ENCODE results near the gene SCN4A.

DNA sequence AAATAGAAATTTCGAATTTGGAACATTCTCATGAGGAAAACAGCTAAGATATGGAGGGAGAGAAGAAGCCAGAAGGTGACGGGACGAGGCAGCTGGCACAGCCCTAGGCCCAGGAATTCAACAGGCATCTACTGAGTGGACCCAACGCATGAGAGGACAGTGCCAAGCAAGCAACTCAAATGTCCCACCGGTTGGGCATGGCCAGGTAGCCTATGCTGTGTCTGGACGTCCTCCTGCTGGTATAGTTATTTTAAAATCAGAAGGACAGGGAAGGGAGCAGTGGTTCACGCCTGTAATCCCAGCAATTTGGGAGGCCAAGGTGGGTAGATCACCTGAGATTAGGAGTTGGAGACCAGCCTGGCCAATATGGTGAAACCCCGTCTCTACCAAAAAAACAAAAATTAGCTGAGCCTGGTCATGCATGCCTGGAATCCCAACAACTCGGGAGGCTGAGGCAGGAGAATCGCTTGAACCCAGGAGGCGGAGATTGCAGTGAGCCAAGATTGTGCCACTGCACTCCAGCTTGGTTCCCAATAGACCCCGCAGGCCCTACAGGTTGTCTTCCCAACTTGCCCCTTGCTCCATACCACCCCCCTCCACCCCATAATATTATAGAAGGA, 56.0 kb downstream of the SCN4A start:
- TF ChIP-seq POLR2A (IDR thresholded peaks at IDR 0.05; ENCODE audit: low read length) (no peak), GATA1 (IDR thresholded peaks at IDR 0.05; ENCODE audit: low read depth, low read length) (no peak)
